ENCODE data around the gene NKX2-4.

DNA sequence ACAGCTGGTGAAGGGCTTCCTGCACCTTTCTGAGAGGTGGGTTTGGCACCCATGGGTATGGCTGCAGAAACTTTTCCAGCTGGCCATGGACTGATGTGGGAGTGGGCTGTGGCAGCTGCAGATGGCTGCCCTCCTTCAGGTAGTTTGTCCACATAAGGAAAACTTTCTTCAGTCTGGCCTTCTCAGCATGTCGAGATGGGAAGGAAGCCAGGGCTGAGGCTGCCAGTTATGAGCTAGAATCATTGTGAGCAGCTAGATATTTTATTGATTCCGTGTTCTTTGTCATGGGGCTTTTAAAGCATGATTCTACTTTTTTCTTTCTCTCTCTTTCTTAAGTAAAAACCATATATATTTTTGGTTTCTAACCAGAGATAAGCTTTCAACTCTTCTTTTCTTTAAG is 16.6 kb downstream of the NKX2-4 start:
- TF ChIP-seq CTCF (IDR thresholded peaks at IDR 0.05) (no peak), EZH2 (IDR thresholded peaks at IDR 0.05; ENCODE audit: borderline replicate concordance, insufficient read depth, low read depth, low read length, poor library complexity, severe bottlenecking) (no peak)
